ENCODE data around the gene SART3. TPM values are rescaled to one million over a fixed set of nuclear protein-coding genes. Genes with fewer than 3 reads are reported as not detected.

Gene SART3
- total and polyA plus RNA-seq, 10 of the 15 experiments (the other 5 are each of a cell fraction or from before 2014, with no cell fraction given): 8.8 to 179 (median 54.9) TPM

DNA sequence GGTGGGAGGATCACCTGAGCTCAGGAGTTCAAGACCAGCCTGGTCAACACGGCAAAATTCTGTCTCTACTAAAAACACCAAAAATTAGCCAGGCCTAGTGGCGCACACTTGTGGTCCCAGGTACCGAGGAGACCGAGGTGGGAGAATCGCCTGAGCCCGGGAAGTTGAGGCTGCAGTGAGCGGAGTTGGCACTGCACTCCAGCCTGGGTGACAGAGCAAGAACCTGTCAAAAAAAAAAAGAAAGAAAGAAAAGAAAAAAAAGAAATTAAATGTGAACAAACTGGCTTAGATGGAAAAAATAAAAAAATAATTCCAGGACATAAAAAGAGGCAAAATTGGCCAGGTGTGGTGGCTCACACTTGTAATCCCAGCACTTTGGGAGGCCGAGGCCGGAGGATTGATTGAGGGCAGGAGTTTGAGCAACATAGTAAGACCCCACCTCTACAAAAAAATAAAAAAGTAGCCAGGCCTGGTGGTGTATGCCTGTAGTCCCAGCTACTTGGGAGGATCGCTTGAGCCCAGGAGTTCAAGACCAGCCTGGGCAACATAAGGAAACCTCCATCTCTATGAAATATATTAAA, 33.4 kb upstream of the SART3 start:
- no peaks in the 10 kb centered on the region for H3K9me3 ChIP-seq (replicated peaks; ENCODE audit: control insufficient read depth, insufficient read depth, low read length)
- no peaks in the 10 kb centered on the region for H3K4me1 ChIP-seq (ENCODE audit: control insufficient read depth, insufficient read depth, low read length)
- no peak overlapping the region for H3K27ac ChIP-seq (ENCODE audit: control insufficient read depth, insufficient read depth)
- H3K36me3 ChIP-seq (ENCODE audit: control insufficient read depth in 2 of 2, insufficient read depth in 2 of 2, low read length in 1 of 2): no peaks in the 10 kb centered on the region
- BruUV-seq (replicated peaks): no TSS peak
- no peaks in the 10 kb centered on the region for H4K20me1 ChIP-seq (ENCODE audit: control insufficient read depth, insufficient read depth)
- SMC1A ChIA-PET (ENCODE audit: uncharacterized antibody, unreplicated experiment): interaction anchor here (1.0 to 1.5 kb wide), 6 partner anchors 10 to 26 kb away, joined by 3 to 5 read pairs (median 3); no protein-coding TSS in a partner anchor
- 74% methylated on average over 10 of the region's 10 CpGs for WGBS (ENCODE audit: insufficient coverage, insufficient replicate concordance, low lambda C conversion rate, missing lambda C conversion rate)
- ATAC-seq (no peak), DNase-seq (ENCODE audit: low read depth, low spot score) (no peak), FAIRE-seq (no peak)
- no peak overlapping the region for H3K4me2 ChIP-seq (ENCODE audit: control insufficient read depth, insufficient read depth)
- in situ Hi-C loops (cut with MboI) (no loop called here), intact Hi-C loops (cut with micrococcal nuclease; ENCODE audit: unreplicated experiment) (no loop called here)
- H3K27me3 ChIP-seq (replicated peaks in 1 of 2; ENCODE audit: control insufficient read depth in 2 of 2, insufficient read depth in 2 of 2, low read length in 1 of 2): no peaks in the 10 kb centered on the region
- TF ChIP-seq POU2F2 (IDR thresholded peaks at IDR 0.05; ENCODE audit: borderline replicate concordance, low read depth, low read length): no peak
- TF ChIP-seq, protein P1, sequence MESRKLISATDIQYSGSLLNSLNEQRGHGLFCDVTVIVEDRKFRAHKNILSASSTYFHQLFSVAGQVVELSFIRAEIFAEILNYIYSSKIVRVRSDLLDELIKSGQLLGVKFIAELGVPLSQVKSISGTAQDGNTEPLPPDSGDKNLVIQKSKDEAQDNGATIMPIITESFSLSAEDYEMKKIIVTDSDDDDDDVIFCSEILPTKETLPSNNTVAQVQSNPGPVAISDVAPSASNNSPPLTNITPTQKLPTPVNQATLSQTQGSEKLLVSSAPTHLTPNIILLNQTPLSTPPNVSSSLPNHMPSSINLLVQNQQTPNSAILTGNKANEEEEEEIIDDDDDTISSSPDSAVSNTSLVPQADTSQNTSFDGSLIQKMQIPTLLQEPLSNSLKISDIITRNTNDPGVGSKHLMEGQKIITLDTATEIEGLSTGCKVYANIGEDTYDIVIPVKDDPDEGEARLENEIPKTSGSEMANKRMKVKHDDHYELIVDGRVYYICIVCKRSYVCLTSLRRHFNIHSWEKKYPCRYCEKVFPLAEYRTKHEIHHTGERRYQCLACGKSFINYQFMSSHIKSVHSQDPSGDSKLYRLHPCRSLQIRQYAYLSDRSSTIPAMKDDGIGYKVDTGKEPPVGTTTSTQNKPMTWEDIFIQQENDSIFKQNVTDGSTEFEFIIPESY (IDR thresholded peaks at IDR 0.05): no peak
- no peak for TF ChIP-seq RCOR1 (conservative IDR thresholded peaks at IDR 0.05; ENCODE audit: low read depth, low read length)
- TF ChIP-seq SIX5 (IDR thresholded peaks at IDR 0.05; ENCODE audit: low read depth, low read length, severe bottlenecking): no peak
- TF ChIP-seq SUZ12 (IDR thresholded peaks at IDR 0.05; ENCODE audit: unreplicated experiment): no peak
- TF ChIP-seq CHD4 (IDR thresholded peaks at IDR 0.05): no peak
- no peak for TF ChIP-seq RAD51 (IDR thresholded peaks at IDR 0.05)
- no peak overlapping the region for H2AFZ ChIP-seq (ENCODE audit: control insufficient read depth, low read depth, low read length)
- POLR2A ChIA-PET: no interaction called here
- no peaks in the 10 kb centered on the region for H3K79me2 ChIP-seq (ENCODE audit: control insufficient read depth, insufficient read depth, low read length)
- CTCF ChIA-PET: interaction anchor here (1.1 kb wide), 2 partner anchors 14 to 23 kb away, joined by 3 read pairs; no protein-coding TSS in a partner anchor
- H3K9ac ChIP-seq (ENCODE audit: control insufficient read depth, insufficient read depth, low read length): no peak overlapping the region
- H3K4me3 ChIP-seq: no peak overlapping the region
- RAD21 ChIA-PET (ENCODE audit: unreplicated experiment): no interaction called here

Measured in GM12878 (cell line).